NCI-H2227 (cell line): ENCODE results near the gene IFT52.

ENCODE experiments used
- DNase-seq: peaks from one replicate; lab custom pipeline; 2025; ENCODE audit not compliant: unreplicated experiment; lab: John Stamatoyannopoulos, UW

The IFT52 gene

DNA sequence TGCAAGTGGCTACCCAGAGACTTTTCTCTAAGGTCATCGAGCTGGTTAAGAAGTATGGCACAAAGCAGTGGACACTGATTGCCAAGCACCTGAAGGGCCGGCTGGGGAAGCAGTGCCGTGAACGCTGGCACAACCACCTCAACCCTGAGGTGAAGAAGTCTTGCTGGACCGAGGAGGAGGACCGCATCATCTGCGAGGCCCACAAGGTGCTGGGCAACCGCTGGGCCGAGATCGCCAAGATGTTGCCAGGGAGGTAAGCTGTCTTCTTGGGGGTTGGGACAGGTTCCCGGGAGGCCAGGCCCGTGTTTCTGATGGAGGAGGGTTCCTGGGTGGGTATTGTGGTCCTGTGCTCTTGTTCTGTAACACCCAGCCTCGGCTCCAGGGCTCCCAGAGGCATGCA lies 96.1 kb downstream of the IFT52 start:
- no peak for DNase-seq

DNA sequence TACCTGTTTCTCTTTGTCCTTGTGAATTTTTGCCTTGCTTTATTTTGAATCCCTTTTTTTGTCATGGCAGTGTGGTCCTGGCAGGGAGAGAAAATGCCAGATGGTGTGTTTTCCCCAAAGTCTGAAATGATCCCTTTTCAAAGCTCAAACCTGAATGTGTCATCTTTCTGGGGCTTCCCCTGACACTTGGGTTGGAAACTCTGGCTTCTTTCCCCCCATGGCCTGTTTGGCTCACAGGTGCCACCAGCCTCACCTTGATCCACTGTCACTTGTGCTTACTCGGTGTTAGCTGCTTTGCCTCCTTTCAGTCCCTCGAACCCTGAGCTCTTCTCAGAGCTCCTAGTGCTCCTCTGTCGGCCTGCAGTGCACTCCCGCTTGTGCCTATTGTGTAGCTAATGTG lies 98.4 kb downstream of the IFT52 start:
- no peak for DNase-seq

DNA sequence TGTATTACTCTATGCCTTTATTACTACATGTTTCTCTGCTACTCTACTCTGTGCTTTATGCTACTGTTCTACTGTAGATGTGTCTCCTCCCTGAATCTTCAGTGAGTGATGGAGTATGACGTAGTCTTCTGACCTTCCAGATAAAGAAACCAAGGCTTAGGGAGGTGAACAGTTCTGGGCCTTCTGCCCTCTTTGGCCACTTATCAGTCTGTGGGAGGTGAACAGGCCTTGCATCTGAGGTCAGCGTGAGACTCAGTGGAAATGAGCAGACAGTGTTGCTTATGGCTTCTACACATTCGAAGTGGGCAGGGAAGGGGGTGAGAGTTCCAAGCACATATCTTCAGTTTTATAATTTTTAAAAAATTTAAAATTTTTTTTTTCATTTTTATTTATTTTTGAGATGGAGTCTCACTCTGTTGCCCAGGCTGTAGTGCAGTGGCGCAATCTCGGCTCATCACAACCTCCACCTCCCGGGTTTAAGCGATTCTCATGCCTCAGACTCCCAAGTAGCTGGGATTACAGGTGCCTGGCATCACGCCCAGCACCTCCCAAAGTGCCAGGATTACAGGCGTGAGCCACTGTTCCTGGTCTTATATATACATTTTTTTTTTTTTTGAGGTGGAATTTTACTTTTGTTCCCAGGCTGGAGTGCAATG lies 100.3 kb downstream of the IFT52 start:
- DNase-seq, result no peak

DNA sequence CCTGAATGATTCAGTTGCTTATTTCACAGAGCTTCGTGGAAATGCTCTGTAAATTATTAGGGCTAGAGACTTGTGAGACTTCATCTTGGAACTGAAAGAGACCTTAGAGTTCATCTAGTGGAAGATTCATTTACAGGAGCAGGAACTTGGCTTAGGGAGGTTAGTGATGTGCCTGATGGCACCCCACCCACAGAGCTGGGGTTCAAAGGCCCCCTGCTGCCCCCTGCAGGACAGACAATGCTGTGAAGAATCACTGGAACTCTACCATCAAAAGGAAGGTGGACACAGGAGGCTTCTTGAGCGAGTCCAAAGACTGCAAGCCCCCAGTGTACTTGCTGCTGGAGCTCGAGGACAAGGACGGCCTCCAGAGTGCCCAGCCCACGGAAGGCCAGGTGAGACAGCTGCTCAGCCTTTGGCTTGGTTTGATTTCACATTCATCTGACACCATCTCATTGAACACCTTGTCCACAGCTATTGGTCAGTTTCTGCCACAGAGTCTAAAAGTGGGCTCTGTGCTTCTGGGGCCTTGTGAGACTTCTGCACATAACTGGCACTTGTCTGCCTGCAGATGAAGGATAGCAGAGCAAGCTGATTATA lies 101.3 kb downstream of the IFT52 start:
- DNase-seq, result peak; percentile 32

DNA sequence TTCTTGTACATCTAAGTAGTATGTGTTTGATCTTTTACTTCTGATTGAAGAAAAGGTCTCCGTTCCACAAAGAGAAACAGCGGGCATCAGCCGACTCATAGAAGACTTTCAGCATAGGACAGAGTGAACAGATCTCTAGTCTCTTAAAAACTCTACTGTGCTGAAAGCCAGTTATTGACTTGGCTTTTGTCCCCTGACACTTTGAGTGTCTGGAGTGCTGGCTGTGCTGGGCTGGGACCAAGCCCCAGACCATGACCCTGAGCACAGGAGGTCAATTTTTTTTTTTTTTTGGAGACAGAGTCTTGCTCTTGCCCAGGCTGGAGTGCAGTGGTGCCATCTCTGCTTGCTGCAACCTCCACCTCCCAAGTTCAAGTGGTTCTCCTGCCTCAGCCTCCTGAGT lies 104.0 kb downstream of the IFT52 start:
- DNase-seq, result no peak

DNA sequence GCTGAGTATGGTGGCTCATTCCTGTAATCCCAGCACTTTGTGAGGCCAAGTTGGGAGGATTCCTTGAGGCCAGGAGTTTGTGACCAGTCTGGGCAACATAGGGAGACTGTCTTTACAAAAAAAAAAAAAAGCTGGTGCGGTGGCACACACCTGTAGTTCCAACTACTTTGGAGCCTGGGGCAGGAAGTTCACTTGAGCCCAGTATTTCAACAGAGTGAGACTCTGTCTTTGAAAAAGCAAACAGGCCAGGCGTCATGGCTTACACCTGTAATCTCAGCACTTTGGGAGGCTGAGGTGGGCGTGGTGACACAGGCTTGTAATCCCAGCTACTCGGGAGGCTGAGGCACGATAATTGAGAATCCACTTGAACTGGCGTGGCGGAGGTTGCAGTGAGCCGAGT lies 104.8 kb downstream of the IFT52 start:
- no peak for DNase-seq
